Stimulated activated CD8-positive, alpha-beta memory T cell treated with anti-CD3 and anti-CD28 coated beads, Interleukin-7, amount 100 ng/mL, for 1 hour (primary cell): ENCODE measurements around the gene FGD5.

Experiments
- DNase-seq, 2 donors: peaks; one replicate each; pipeline ENCODE4 v3.0.0-alpha.2; 2020; ENCODE audit warnings: low read depth in 2 of 2

The FGD5 gene

GRCh38 chr3:14852717-14853116 lies 34.0 kb downstream of the FGD5 start:
- no peak for DNase-seq

GRCh38 chr3:14853271-14853951 lies 34.6 kb downstream of the FGD5 start:
- DNase-seq: no peak

GRCh38 chr3:14857506-14857905 lies 38.7 kb downstream of the FGD5 start:
- DNase-seq: no peak

- no peak for DNase-seq
Measured at GRCh38 chr3:14858105-14858504, 39.3 kb downstream of the FGD5 start.

- no peak for DNase-seq
Measured at GRCh38 chr3:14859880-14860279, 41.1 kb downstream of the FGD5 start.

GRCh38 chr3:14861031-14861430 lies 42.3 kb downstream of the FGD5 start:
- no peak for DNase-seq

GRCh38 chr3:14861446-14862302 lies 42.9 kb downstream of the FGD5 start:
- no peak for DNase-seq

- no peak for DNase-seq
Measured at GRCh38 chr3:14862303-14862660, 43.5 kb downstream of the FGD5 start.

- DNase-seq: no peak
Measured at GRCh38 chr3:14862661-14863230, 44.0 kb downstream of the FGD5 start.

- no peak for DNase-seq
Measured at GRCh38 chr3:14863333-14864100, 44.8 kb downstream of the FGD5 start.

GRCh38 chr3:14864131-14864530 lies 45.4 kb downstream of the FGD5 start:
- DNase-seq: no peak

GRCh38 chr3:14866627-14867026 lies 47.9 kb downstream of the FGD5 start:
- DNase-seq: no peak

GRCh38 chr3:14867936-14868570 lies 49.3 kb downstream of the FGD5 start:
- no peak for DNase-seq

GRCh38 chr3:14869917-14870782 lies 51.4 kb downstream of the FGD5 start:
- DNase-seq: no peak

GRCh38 chr3:14870783-14871060 lies 52.0 kb downstream of the FGD5 start:
- no peak for DNase-seq

GRCh38 chr3:14871456-14872200 lies 52.9 kb downstream of the FGD5 start:
- DNase-seq: no peak

- no peak for DNase-seq
Measured at GRCh38 chr3:14872706-14873105, 53.9 kb downstream of the FGD5 start.

- no peak for DNase-seq
Measured at GRCh38 chr3:14874784-14875183, 56.0 kb downstream of the FGD5 start.

- DNase-seq: no peak
Measured at GRCh38 chr3:14875411-14876175, 56.8 kb downstream of the FGD5 start.
